Right kidney (tissue), 1 donor: Measurements from ENCODE around the gene MAPRE3.

ENCODE experiments used
- DNase-seq: peaks from one replicate; pipeline ENCODE4 v3.0.0-alpha.2; 2016

Gene MAPRE3

DNA sequence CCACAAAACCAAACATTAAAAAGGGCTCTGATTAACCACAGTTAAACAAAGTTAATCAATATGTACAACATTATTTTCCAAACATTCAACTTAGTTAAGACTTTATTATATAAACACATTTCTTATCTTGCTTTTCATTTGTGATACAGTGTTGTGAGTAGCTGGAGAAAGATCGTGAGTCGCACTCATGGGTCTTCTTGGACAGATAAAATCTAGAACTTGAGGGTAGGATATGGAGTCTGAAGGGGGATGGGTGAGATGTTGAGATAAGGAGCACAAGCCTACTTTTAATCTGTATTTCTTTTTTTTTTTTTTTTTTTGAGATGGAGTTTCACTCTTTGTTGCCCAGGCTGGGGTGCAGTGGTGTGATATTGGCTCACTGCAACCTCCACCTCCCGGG, 39.7 kb downstream of the MAPRE3 start:
- no peak for DNase-seq

DNA sequence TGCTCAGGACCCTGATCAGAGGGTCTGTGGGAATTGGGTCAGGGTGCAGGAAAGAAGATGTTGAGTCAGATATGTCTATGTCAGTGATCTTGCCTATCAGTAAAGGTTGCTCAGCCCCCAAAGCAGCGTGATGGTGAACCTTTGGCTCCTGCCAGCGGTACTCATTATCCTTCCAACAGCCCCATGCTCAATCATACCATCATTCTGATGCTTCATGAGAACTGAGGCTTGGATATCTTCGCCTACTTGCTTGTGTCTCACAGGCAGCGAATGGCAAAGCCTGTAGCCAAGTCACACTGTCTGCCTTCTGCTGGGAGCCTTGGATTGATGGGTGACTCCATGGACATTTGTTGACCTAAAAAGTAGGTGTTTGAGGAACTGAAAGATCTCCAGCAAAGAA, 43.3 kb downstream of the MAPRE3 start:
- DNase-seq = no peak

DNA sequence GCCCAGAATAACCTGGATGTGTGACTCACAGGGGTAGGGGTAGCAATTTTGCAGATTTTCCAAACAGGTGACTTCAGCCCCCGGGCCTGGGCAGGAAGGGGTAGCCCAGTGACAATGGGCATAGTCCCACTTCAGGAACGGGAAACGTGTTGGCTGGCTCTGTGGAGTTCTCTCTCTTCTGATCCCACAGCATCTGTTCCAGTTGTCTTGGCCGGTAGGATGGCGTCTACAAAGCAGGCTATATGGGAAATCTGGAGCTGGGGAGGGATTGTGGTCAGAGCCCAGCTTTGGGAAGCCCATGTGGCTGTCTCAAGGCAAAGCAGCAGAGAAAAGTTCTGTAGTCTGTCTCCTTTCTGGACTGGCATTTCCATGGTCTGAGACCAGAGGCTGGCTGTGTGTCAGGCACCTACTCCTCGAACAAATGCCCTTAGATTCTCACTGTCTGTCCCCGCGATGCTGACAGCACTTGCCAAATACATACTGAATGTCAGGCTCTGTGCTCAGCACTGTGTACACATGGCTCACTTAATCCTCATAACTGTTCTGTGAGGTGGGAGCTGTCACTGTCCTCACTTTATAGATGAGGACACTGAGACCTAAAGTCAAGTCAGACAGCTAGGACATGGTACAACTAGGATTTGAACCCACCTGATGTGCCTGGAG, 44.5 kb downstream of the MAPRE3 start:
- DNase-seq = no peak

DNA sequence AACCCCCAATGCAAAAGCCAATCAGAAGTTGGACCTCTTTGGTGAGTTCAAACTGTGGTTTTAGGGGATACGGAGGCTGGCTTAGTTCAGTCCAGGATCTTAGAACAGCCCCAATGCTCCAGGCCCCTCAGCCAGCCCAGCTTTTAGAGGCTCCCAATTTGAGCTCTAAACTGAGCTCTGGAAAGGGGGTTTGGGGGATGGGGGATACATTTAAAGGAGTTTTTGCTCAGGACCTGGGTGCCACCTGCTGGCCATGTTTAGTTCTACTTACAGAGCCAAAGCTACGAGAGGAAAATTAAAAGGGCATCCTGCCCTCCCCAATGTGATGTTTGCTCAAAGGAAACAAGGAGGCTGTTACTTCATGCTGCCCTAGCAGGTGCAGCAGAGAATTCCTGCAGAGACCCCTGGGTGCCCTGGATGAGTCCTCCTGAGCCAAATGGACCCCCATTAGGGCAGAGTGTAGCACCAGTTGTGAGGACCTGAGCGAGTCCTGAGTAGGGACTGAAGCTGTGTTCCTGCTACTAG, 46.4 kb downstream of the MAPRE3 start:
- DNase-seq = peak; percentile 32

DNA sequence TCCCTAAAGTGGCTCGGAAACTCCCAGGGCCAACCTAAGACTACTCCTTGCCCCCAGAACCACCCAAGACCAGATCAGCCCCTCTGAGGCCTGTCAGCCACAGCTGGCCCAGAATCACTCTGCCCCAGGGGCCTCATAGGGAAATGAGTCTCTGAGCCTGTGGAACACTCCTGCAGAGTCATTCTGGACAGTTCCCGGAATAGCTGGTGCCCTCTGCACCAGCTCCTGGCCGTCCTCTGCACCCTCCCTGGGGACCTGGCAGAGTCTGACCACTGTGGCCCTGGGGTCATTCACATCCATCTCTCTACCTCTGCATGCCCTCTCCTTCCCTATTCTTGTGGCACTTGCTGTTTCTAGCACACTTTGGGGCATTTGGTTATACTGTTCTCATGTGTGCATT, 47.7 kb downstream of the MAPRE3 start:
- DNase-seq = no peak

DNA sequence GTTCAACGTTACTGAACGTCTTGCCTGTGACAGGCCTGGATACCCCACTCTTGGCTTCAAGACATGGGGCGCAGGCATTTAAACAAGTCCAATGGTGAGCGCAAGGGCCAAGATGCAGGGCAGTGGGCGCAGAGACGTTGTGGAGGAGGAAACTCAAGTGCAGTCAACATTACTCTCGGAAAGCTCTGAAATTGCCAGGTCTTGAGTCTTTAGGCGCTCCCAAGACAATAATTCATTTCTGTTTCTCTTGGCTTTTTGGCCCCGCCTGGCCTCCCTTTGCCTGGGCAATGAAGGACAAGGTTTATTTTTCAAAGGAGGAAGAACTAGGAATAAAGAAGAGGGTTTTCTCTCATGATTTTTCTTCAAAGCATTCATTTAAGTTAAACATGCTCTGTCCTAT, 49.0 kb downstream of the MAPRE3 start:
- no peak for DNase-seq

DNA sequence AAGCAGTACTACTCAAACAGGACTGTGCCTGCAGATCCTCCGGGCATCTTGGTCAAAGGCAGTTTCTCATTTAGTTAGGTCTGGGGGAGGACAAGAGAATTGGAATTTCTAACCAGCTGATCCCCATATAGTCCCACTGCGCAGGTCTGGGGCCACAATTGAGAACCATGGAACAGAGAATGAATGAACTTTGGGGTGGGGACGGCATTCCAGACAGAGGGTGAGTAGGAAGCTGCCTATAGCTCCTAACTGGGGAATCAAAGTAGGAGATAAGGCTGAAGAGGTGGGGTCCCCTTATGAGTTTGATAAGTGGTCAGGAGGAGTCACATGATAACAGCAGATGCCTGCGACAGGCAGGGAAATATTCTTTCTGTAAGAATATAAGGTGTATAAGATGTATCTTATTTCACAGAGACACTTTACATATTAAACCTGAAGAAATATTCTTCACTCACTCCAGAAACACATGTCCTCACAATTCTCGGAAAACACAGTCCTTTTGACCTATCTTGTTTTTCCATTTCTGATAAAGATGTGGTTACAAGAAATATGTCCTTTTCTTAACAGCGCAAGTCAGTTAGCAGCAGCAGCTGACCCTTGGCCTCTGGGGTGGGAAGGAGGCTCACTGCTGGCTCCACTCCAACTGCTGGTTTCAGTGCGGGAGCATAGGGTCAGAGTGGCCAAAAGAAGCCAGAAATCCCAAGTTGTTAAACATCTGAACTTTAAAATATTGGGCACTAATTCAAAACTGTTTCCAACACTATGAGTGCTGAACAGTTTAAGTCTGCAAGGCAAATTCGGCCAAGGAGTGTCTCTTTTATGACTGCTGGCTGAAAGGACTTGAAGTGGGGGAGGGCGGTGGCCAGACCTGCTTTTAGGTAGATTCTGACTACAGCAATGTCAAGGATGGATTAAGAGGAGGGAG, 49.8 kb downstream of the MAPRE3 start:
- DNase-seq = no peak

DNA sequence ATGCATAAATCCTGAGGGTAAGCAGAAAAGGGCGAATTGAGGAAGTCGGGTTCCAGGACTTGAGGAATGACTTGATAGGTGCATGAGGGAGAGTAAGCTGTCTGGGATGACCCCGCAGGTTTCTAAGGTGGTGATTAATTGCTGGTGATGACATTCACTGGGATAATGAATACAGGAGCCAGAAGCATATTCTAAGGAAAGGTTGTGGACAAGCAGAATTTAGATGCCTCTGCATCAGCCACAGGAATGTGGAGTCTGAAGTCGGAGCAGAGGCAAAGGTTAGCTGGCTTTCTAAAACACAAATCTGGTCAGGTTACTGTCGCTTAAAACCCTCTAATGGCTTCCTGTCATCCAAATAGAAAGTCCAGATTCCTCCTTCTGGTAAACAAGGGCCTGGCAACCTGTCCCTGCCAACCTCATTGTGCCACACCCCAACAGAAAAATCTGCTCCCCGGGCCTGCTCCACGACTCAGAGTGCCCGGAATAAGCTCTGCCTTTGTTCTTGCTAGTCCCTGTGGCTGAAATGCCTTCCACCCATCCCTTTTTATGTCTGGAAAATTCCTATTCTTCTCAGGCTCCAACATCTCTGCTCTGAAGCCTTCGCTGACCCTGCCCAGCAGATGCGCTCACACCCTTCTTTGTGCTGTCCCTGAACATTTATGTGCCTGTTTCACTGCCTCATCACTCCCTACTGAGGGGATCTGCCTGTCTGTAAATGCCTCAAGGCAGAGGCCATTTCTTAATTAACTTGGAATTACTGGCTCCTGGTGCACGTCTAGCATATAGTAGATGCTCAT, 51.0 kb downstream of the MAPRE3 start:
- no peak for DNase-seq

DNA sequence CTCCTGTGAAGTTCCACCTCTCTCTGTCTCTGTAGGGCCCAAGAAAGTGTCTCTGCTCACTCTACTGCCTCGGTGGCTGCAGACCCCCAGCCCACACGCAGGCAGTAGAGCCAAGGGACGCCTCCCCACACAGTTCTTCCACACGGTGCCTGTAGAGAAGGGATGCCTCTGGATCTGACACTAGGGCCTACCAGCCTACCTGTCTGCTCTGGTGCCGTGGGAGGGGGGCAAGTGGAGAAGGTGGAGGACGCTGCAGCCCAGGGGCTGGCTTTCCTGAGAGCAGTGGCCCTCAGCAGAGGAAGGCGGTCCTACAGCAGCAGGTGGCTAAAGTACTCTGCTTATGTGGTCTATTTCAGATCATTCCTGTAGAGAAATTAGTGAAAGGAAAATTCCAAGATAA, 53.3 kb downstream of the MAPRE3 start:
- no peak for DNase-seq

DNA sequence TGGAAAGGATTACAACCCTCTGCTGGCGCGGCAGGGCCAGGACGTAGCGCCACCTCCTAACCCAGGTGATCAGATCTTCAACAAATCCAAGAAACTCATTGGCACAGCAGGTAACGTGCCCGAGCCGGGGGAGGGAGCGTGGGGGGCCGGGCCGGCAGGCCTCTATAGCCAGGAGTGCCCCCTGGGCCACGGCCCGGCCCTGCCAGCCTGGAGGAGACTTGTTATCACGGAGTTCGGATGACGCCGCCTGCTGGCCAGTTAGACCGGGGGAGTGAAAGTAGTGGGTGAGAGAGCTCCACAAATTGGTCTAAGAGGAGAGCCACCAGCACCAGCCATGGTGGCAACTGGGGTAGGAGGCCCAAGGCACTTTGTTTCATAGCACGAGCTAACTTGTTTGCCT, 53.8 kb downstream of the MAPRE3 start:
- DNase-seq = no peak

DNA sequence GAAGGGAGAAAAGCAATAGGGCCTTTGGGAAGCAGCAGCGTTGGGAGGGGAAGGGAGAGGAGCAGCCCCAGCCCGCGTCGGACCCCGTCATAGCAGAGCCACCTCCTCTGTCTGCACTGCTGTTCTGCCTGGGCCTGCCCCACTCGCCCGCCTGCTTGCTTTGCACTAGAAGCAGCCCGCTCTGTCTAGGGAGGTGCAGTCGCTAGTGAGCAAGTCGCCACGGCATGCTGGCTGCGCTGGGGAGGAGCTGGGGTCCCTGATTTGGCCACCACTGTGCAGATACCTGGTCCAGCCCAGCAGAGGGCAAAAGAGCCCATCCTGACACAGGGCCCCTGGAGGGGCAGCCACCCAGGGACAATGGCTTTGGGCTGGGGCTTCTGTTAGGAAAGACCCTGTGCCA, 54.4 kb downstream of the MAPRE3 start:
- DNase-seq = no peak

DNA sequence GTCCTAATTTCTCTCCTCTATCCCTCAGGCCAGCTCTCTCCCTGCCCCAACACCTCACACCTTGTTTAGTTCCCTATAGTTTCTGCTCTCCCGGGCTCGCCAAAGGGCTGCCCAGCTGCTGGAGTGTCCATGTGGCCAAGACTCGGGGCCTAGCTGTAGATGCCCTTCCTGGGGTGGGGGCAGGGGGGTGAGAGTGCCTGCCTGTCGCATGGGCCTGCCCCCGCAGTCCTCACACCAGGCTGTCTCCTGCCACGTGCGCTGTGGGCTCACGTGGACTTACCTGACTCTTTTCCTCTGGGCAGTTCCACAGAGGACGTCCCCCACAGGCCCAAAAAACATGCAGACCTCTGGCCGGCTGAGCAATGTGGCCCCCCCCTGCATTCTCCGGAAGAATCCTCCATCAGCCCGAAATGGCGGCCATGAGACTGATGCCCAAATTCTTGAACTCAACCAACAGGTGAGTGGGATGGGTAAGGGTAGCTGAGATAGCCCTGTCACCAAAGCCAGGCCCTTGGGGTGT, 54.9 kb downstream of the MAPRE3 start:
- no peak for DNase-seq

DNA sequence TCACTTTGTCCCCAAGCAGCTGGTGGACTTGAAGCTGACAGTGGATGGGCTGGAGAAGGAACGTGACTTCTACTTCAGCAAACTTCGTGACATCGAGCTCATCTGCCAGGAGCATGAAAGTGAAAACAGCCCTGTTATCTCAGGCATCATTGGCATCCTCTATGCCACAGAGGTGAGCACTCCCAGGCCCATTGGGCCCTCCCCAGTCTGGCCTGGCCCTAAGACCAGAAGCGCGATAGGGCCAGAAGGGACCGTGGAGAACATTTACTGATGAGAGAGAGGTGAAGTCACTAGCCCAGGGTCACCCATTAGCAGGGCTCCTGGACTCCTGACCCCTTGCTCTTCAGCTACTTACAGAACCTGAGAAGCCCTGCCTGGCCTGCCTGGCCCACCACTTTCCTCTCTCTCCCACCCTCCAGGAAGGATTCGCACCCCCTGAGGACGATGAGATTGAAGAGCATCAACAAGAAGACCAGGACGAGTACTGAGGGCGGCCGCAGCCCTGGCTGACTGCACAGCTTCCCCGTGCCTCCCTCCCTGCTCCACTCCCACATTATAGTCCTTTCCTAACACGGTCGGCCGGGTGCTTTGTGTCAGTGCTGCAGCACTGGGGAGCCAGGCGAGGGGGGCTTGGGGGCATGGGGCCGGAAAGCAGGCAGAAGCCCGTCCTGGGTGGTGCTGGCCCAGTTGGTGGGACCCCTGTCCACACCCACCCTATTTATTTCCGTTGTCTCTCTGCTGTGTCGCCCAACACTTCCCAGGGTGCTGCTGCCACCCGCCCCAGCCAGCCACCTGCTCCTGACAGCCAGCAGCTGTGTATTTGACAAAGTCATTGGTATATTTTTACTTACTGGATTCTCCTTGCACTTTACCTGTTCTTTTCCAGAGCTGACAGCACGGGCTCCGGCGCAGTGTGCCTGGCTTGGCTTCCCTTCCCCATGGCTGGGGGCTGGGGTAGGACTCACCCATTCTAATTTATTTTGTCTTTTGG, 55.7 kb downstream of the MAPRE3 start:
- no peak for DNase-seq

DNA sequence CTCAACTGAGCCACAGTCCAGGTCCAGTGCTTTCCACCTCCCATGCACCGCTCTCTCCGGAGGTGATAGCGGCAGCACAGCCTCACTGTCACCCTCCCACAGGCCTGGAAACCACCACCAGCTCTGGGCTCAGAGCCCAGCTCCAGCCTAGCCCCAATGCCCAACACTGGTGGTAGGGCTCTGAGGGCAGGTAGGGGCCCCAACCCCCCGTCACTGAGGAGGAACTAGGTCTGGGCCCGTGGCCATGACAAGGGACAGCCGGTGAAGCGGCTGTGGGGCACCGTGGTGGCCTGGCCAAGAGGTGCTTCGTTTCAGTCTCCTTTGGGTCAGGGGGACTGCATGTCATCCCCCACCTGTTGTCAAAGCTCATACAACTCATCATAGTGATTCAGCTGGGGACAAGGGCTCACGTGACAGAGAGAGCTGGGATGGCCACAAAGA, 56.8 kb downstream of the MAPRE3 start:
- DNase-seq = no peak

DNA sequence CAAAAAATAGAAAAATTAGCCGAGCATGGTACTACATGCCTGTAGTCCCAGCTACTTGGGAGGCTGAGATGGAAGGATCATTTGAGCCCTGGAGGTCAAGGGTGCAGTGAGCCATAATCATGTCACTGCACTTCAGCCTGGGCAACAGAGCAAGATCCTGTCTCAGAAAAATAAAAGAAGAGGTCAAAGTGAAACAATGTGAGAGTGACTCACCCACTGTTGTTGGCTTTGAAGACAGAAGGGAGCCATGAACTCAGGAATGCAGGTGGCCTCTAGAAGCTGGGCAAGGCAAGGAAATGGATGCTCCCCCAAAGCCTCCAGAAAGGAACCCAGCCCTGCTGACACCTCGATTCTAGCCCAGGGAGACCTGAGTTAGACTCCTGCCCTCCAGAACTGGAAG, 58.6 kb downstream of the MAPRE3 start:
- DNase-seq = no peak

DNA sequence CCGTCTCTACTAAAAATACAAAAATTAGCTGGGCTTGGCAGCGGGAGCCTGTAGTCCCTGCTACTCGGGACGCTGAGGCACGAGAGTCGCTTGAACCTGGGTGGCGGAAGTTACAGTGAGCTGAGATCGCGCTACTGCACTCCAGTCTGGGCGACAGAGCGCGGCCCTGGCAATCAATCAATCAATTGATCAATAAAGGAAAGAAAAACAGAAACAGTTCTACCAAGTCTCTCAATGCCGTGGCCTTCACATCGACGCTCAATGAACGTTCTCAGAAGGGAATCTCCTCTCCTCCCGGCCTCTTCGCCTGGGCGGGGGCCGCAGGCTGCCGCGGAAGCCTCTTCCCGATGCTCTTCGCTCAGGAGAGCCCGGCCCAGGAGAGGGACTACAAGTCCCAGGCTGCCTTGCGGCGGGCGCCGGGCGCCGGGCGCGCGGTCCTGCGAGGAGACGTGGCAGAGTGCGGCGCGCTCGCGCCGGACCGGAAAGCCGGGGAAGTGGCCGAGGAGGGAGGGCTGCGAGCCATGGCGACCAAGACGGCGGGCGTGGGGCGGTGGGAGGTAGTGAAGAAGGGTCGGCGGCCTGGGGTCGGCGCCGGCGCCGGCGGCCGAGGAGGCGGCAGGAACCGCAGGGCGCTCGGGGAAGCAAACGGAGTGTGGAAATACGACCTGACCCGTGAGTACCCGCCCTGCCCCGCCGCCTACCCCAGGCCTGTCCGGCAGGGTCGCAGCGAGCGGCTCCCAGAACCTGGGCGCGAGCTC, 62.2 kb downstream of the MAPRE3 start, which contains the start of gene TMEM214:
Gene TMEM214 (plus strand): TSS at position 471 of the 758 bp plus-strand sequence. CDS start 51 bp downstream, at position 522.
- peak; percentile 88 for DNase-seq

DNA sequence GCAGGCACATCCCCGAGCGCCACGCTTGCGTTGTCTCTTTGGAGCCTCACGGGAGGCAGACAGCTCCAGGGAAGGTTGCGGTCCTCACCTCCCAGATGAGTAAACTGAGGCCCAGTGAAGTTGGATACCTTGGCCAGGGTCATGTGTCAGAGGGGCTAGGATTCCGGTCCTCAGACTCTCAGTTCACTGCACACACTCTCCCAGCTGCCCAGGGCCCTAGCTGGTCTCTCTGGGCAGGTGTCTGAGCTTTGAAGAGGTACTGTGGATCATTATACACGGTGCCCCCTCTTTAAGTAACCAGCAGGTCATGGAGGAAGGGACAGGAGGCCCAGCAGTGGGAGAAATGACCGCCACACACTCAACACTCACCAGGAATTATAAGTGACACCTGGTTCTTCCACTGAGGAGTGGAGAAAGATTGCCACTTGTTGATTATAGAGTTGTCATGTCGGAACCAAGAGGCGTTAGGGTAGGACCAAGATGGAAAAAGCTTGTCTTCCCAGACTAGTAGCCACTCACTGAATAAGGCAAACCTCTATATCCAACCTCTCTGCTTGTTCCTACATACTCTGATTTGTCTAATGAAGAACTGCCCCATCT, 62.9 kb downstream of the MAPRE3 start:
- no peak for DNase-seq

DNA sequence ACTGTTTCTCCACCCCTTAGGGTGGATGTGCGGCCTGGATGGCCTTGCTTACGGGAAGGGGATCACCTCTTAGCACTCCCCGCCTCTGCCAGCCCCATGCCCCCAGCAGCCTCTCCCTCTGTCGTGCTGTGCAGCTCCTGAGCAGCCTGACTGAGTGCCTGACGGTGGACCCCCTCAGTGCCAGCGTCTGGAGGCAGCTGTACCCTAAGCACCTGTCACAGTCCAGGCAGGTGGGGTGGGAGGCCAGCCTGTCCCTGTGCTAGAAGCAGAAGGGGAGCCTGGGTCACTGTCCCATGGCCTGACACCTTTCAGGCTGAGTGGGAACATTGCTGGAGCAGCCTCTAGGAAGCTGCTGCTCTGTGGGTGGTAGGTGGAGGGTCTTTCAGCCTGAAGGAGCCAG, 67.6 kb downstream of the MAPRE3 start:
- DNase-seq = no peak

DNA sequence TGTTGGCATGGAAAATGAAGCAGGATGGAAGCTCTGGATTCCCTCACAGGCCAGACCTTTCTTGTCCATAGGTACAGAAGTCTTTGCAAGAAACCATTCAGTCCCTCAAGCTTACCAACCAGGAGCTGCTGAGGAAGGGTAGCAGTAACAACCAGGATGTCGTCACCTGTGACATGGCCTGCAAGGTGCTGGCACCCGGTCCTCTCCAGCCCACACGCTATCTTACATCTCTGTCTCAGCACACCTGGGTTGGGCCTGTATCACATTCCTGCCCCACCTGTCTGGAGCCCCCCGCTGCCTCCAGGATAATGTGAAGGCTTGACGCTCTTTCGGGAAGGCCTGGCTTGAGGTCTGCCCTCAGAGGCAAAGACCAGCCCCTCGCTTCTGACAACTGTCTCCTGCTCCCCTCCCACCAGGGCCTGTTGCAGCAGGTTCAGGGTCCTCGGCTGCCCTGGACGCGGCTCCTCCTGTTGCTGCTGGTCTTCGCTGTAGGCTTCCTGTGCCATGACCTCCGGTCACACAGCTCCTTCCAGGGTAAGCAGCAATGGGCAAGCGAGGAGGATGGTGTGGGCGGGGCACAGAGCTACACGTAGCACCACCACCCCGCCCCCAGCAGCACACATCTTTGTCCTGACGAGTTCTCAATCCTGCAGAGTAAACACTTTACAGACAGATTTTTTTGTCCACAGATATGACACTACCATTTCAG, 68.3 kb downstream of the MAPRE3 start:
- DNase-seq = no peak
